ENCODE measurements around the gene ACP6.

DNA sequence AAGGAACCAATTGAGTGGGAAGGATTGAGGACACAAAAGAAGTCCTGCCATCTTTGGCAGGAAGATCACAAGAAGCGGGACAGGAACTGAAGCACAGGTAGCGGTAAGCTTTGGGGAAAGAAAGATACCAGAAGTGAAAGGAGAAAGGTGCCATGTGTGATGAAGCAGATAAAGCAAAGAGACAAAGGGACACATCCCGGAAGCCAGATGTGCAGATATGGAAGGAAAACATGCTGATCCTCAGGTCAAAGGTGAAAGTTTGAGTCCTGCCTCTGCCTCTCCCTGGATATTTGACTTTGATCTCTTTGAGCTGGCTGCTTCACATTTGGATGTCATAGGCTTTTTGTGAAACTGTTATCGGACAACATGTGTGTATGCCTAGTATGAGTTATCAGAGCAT is 34.0 kb downstream of the ACP6 start:
- TF ChIP-seq, protein P1, sequence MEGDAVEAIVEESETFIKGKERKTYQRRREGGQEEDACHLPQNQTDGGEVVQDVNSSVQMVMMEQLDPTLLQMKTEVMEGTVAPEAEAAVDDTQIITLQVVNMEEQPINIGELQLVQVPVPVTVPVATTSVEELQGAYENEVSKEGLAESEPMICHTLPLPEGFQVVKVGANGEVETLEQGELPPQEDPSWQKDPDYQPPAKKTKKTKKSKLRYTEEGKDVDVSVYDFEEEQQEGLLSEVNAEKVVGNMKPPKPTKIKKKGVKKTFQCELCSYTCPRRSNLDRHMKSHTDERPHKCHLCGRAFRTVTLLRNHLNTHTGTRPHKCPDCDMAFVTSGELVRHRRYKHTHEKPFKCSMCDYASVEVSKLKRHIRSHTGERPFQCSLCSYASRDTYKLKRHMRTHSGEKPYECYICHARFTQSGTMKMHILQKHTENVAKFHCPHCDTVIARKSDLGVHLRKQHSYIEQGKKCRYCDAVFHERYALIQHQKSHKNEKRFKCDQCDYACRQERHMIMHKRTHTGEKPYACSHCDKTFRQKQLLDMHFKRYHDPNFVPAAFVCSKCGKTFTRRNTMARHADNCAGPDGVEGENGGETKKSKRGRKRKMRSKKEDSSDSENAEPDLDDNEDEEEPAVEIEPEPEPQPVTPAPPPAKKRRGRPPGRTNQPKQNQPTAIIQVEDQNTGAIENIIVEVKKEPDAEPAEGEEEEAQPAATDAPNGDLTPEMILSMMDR (IDR thresholded peaks at IDR 0.05), result no peak
- TF ChIP-seq POLR2A (IDR thresholded peaks at IDR 0.05), result no peak

All from body of pancreas (tissue), 4 donors.